ENCODE results near the gene SIX3.

Gene SIX3

GRCh38 chr2:44975571-44976450, 34.3 kb downstream of the SIX3 start:
- no peak for TF ChIP-seq CTCF (IDR thresholded peaks at IDR 0.05; ENCODE audit: extremely low read depth, insufficient read depth, missing control alignments)
- in situ Hi-C loops (cut with MboI; ENCODE audit: low pct_unique_long_range_greater_than_20kb, low sequenced_read_pairs, unreplicated experiment): loop anchor here (5.0 kb wide), 1 partner anchor 521 kb away; no protein-coding TSS in a partner anchor
- DNase-seq (ENCODE audit: low spot score): no peak

DNA sequence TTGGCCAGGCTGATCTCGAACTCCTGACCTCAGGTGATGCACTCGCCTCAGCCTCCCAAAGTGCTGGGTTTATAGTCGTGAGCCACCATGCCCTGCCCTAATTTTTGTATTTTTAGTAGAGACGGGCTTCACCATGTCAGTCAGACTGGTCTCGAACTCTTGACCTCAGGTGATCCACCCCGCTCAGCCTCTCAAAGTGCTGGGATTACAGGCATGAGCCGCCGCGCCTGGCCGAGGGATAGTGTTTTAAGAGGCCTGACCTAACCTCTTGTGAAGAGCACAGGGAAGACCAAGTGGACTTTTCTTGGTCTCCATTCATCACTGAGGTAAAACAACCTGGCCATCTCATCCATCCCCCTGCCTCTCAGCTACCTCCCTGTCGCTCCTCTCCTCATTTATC, 38.1 kb downstream of the SIX3 start:
- TF ChIP-seq CTCF (IDR thresholded peaks at IDR 0.05; ENCODE audit: extremely low read depth, insufficient read depth, missing control alignments): no peak
- no peak for DNase-seq (ENCODE audit: low spot score)
- in situ Hi-C loops (cut with MboI; ENCODE audit: low pct_unique_long_range_greater_than_20kb, low sequenced_read_pairs, unreplicated experiment): loop anchor here (5.0 kb wide), 1 partner anchor 518 kb away; no protein-coding TSS in a partner anchor

GRCh38 chr2:44980751-44981713, 39.5 kb downstream of the SIX3 start:
- in situ Hi-C loops (cut with MboI; ENCODE audit: low pct_unique_long_range_greater_than_20kb, low sequenced_read_pairs, unreplicated experiment): no loop called here
- no peak for DNase-seq (ENCODE audit: low spot score)

GRCh38 chr2:44981714-44982108, 40.2 kb downstream of the SIX3 start:
- in situ Hi-C loops (cut with MboI; ENCODE audit: low pct_unique_long_range_greater_than_20kb, low sequenced_read_pairs, unreplicated experiment): no loop called here
- peak; percentile 84 for TF ChIP-seq CTCF (IDR thresholded peaks at IDR 0.05; ENCODE audit: extremely low read depth, insufficient read depth, missing control alignments)
- DNase-seq (ENCODE audit: low spot score): peak; percentile 77

More at GRCh38 chr2:44980751-44981713, 39.5 kb downstream of the SIX3 start:
- TF ChIP-seq CTCF (IDR thresholded peaks at IDR 0.05; ENCODE audit: extremely low read depth, insufficient read depth, missing control alignments): no peak

- in situ Hi-C loops (cut with MboI; ENCODE audit: low pct_unique_long_range_greater_than_20kb, low sequenced_read_pairs, unreplicated experiment): no loop called here
- no peak for DNase-seq (ENCODE audit: low spot score)
- TF ChIP-seq CTCF (IDR thresholded peaks at IDR 0.05; ENCODE audit: extremely low read depth, insufficient read depth, missing control alignments): no peak
Measured at GRCh38 chr2:44983836-44984604, 42.5 kb downstream of the SIX3 start.

DNA sequence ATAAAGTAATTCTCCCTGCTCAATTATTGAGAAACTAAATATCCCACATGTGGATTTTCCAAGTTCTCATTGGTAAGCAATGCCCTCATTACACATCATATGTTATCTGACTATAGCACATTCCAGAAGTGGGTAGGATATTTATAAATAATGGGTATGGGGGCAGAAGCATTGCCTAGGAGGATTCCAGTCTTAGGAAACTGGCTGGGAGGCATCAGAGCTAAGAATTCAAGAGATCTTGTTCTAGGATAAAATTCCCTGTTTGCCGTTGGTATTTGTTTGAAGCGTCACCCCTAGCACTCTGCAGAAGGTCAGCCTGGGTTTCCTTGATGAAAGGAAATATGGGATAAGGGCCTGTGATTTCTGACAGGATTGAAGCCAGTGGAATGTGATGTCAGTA, 47.7 kb downstream of the SIX3 start:
- in situ Hi-C loops (cut with MboI; ENCODE audit: low pct_unique_long_range_greater_than_20kb, low sequenced_read_pairs, unreplicated experiment): no loop called here
- TF ChIP-seq CTCF (IDR thresholded peaks at IDR 0.05; ENCODE audit: extremely low read depth, insufficient read depth, missing control alignments): no peak
- no peak for DNase-seq (ENCODE audit: low spot score)
